ENCODE data around the gene LZTS2.

DNA sequence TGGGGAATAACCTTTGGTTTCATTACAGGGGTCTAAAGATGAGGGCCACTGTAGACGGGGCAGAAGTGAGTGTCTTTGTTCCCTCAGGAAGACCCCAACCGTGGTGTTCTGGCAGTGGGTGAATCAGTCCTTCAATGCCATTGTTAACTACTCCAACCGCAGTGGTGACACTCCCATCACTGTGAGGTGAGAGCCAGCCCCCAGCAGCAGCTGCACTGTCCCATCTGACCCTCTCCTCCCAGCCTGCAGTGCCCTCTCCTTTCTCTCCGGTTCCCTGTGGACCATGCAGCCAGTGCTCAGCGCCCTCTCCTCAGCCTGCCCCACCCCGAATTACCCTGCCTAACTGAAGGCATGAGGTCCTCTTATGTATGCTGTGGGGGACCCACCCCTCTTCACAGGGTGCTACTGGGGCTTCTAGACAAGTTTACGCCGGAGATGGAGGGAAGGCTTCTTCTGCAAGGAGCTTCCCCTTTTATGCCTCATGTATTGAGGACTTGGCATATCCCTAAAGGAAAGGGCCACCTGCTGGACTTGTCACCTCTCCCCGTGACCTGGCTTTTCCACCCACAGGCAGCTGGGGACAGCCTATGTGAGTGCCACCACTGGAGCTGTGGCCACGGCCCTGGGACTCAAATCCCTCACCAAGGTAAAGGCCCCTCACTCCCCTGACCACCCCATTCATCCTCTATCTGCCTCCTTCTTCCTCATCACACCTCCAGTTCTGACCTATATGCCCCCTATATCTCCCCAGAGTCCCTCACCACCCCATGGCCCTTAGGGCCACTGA, 36.5 kb downstream of the LZTS2 start:
- TF ChIP-seq, protein P1, sequence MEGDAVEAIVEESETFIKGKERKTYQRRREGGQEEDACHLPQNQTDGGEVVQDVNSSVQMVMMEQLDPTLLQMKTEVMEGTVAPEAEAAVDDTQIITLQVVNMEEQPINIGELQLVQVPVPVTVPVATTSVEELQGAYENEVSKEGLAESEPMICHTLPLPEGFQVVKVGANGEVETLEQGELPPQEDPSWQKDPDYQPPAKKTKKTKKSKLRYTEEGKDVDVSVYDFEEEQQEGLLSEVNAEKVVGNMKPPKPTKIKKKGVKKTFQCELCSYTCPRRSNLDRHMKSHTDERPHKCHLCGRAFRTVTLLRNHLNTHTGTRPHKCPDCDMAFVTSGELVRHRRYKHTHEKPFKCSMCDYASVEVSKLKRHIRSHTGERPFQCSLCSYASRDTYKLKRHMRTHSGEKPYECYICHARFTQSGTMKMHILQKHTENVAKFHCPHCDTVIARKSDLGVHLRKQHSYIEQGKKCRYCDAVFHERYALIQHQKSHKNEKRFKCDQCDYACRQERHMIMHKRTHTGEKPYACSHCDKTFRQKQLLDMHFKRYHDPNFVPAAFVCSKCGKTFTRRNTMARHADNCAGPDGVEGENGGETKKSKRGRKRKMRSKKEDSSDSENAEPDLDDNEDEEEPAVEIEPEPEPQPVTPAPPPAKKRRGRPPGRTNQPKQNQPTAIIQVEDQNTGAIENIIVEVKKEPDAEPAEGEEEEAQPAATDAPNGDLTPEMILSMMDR (tag by site-specific recombination; IDR thresholded peaks at IDR 0.05): no peak
- TF ChIP-seq ZNF239 (tag by site-specific recombination; IDR thresholded peaks at IDR 0.05): no peak
- TF ChIP-seq ZNF112 (tag by site-specific recombination; IDR thresholded peaks at IDR 0.05): no peak
